HG03135 (cell line): ENCODE results near the gene ABCA9.
"Not testable (repeated sequence)": the region's sequence is repeated elsewhere in the genome, so short reads cannot be mapped to it uniquely, and the experiment has no call there.

Experiments
- ATAC-seq: cut with Tn5 transposase; IDR thresholded peaks from one replicate; pipeline ENCODE4 v1.9.1; 2021; ENCODE audit warnings: mild to moderate bottlenecking, moderate library complexity; ENCODE audit not compliant: unreplicated experiment

Gene ABCA9

DNA sequence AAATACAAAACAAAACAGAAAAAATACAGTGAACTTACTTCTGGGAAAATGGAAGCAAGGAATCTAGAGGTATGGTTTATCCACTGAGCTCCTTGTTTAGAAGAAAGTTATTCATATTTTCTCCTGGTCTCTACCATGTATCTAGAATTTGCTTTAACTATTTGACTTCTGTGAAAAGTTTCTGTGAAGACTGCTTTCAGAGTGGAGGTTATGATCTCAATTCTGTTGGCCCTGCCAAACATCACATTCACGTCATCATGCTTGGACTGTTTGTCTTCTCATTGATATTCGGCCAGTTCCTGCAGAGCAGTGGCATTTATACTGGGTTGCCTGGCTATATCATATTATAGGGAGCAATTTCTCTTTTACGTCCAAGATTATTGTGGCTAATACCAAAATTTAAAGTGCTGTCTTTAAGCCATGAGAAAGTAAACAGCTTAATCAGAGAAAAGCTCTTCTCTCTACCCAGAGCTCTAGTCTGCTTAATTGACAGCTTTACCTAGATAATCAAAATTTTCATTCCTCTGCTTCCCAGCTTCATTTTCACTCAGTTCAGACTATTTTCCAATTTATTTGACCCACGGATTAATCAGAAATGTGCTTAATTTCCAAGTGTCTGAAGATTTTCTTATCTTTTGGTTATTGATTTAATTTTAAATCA lies 105.4 kb downstream of the ABCA9 start, which contains the start of gene ABCA8:
TSS of gene ABCA8 (minus strand) at position 212 of the 661 bp plus-strand sequence. CDS start 13,358 bp downstream, outside the sequence.
- no peak for ATAC-seq

- ATAC-seq, result no peak
Observed at GRCh38 chr17:68954146-68954896, 106.4 kb downstream of the ABCA9 start.

DNA sequence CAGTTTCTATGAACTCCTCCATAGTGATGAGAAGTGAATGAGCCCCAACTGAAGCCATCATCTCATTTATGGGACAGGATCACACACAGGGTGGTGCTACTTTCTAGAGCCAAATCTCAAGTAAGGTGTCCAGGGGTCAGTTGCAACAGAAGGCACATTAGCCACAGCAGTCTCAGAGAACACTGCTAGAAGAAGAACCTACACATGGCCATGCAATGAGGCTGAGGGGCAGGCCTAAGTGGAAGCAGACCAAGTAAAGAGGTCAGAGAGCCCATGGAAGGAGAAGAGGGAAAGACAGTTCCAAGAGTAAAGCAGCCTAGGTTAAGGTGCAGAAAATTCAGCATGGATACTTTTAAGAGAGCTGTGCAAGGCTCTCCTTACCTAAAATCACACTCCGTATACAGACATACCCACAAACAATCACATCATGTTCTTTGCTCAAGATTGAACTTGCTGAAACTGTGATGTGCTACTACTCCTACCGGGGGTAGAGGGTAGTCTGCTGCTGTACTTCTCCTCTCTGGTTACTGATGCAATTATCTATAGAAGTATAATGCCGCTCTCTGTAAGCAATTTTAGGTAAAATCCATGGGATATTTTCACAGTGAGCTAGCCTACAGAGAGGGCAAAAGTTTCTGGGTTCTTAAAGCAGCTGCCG lies 107.3 kb downstream of the ABCA9 start:
- ATAC-seq, result no peak

GRCh38 chr17:68950725-68951124 lies 110.0 kb downstream of the ABCA9 start:
- no peak for ATAC-seq

GRCh38 chr17:68947868-68948267 lies 112.9 kb downstream of the ABCA9 start:
- ATAC-seq, result not testable (repeated sequence)

DNA sequence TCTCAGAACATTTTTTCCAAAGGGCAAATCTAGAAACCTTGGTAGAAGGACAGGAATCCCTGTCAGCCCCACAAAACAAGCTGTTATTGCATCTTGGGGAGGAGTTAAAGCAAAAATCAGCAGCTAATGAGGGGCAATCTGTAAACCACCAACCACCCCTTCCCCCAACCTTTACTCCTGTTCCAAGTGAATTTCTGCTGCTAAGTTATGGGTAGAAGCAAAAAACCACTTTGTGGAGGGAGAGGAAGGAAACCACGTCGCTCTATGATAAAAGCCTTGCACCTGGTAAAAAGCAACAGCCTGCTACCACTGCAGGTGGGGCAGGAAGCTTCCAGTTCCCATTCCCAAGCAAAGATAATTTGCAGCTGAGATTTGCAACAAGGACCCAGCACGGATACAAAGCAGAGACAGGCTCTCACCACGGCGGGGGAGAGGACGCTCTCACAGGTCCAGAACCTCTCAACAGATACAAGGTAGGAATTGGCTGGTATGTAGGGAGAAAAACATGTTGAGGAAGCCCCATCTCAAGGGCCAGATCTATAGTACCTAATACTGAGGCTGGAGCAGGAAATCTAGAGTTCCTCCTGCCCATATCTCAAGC lies 116.2 kb downstream of the ABCA9 start:
- no peak for ATAC-seq

GRCh38 chr17:68943812-68944182 lies 116.9 kb downstream of the ABCA9 start:
- not testable (repeated sequence) for ATAC-seq

DNA sequence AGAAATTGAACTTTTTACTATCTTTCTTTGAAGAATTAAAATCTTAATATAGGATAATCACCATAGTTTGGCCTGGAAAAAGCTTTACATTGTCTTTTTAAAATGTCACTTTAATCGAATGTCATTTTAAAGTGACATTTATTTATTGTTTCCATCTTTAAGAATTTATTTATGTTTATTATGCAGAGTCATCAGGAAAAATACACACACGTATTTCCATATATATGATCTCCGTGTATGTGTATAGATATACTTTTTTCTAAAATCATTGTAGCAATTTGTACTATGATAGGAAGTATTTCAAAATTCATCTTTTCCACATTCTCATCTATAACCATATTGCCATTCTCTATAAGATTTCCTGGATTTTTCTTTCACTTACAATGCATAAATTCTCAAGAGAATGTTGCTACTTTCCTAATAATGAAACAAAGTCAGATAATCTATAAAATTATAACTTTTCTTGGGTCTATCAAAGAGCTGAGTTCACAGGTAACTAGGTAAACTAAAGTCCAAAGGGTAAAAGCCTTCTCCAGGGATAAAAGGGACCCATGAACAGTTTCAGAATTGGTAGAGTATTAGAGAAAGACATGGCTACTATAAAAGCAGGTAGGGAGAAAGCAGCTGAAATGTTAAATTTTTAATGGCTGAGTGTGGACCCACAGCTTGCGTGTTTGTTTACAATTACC lies 117.5 kb downstream of the ABCA9 start:
- no peak for ATAC-seq

DNA sequence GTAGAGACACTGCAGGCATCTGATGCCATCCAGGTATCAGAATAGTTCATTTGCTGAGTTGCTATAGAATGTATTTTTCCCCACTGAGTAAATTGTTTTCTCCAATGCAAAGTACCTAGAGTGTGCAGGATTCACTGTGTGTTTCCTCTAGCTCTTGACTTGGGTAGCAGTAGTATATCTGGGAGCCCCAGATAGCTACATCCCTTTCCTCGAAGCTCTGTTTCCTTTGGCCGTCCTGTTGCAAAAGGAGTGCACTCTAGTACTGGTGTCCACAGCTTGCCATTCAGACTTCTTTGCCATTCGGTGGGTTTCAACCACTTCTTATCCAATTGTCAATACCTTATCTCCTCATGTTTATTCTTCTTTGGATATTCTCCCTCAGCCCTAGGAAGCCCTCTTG lies 118.3 kb downstream of the ABCA9 start:
- no peak for ATAC-seq

DNA sequence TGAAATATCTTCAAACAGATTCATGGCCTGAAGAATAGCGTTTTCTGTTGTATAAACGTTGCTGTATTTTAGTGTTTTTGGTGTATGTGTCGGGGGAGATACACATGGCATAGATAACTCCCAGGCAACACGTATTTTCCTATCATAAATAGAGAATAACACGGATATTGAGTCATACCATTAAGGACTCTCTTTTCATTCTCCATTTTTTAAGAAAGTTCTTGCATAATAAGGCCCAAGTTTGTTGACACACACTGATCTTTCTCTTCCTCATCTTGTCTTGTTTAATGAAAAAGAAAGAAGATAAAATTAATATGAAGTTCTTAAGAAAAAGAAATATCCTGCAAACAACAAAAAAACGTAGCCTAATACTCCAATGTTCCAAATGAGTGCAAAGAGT lies 119.0 kb downstream of the ABCA9 start:
- no peak for ATAC-seq

DNA sequence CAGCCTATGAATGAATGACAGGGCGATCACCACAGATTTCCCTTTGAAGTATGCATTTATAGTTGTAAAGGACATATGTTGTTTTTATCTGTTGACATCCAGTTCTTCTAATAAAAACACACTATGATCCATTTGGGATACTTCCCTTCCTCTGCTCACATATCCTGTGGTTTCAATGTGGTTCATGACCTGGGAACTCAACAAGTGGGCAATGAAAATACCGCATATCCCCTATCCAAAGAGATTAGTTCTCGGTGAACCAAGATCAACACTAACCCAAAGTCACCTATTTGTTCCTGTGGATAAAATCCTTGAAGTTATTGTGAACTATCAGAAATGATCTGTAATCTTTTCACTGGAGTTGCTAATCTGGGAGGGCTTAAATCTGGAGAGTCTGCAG lies 121.5 kb downstream of the ABCA9 start:
- ATAC-seq, result no peak

- ATAC-seq, result no peak
Observed at GRCh38 chr17:68937890-68938514, 122.7 kb downstream of the ABCA9 start.

DNA sequence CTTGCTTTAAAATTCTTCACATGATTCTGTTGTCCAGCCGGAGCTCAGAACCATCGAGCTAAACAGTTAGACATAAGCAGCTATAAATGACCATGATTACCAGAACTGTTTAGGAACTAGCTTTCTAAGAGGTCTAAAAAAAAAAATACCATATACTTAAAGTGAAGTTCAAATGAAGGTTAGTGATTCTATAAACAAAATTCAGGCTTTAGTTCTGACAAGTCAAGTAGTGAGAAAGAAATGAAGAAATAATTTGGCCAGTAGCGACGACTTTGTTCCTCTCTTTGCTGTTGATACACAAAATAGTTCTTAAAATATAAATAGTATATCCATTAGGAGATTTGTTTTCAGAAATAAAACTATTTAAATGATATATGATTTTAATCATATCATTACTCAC lies 133.2 kb downstream of the ABCA9 start:
- no peak for ATAC-seq

GRCh38 chr17:68924793-68925720 lies 135.7 kb downstream of the ABCA9 start:
- no peak for ATAC-seq
